HL-60 (cell line): Measurements from ENCODE around the gene SLC25A48.

ENCODE experiments used
- DNase-seq, 2 experiments: peaks; one replicate each; pipeline ENCODE4 v3.0.0-alpha.2; 2010 to 2020; ENCODE audit warnings: low read depth in 1 of 2, low spot score in 1 of 2
- H3K27ac ChIP-seq: fragments of 250-450 bp; sonication (Bioruptor Pico); replicated peaks from 2 replicates; pipeline ENCODE4 v1.5.1; 2020; ENCODE audit warnings: mild to moderate bottlenecking, moderate library complexity
- H3K27me3 ChIP-seq: fragments of 250-450 bp; sonication (Bioruptor Pico); 2 replicates; pipeline ENCODE4 v1.5.1; 2021; ENCODE audit warnings: mild to moderate bottlenecking, moderate library complexity; ENCODE audit not compliant: insufficient read depth, poor library complexity, severe bottlenecking
- H3K4me3 ChIP-seq: replicated peaks from 2 replicates; pipeline ENCODE4 v1.5.1; 2011; ENCODE audit warnings: mild to moderate bottlenecking, control low read depth, low read length; ENCODE audit not compliant: insufficient read depth
- GABPA ChIP-seq: IDR thresholded peaks from 2 replicates; pipeline ENCODE4 v1.6.1; 2012; ENCODE audit warnings: low read depth
- POLR2AphosphoS5 ChIP-seq: IDR thresholded peaks from 2 replicates; pipeline ENCODE4 v1.6.1; 2012; ENCODE audit warnings: low read depth
- SPI1 ChIP-seq: IDR thresholded peaks from 2 replicates; pipeline ENCODE4 v1.6.1; 2012; ENCODE audit warnings: low read depth, mild to moderate bottlenecking, borderline replicate concordance
- TF ChIP-seq, protein P1 (sequence below): IDR thresholded peaks from one replicate; pipeline ENCODE4 v1.5.1; 2011; ENCODE audit warnings: low read length, control low read depth, inconsistent platforms; ENCODE audit not compliant: insufficient read depth
- TF ChIP-seq, protein P2 (sequence below): IDR thresholded peaks from 2 replicates; pipeline ENCODE4 v1.6.1; 2012; ENCODE audit warnings: low read depth; ENCODE audit not compliant: insufficient replicate concordance

SLC25A48 gene

DNA sequence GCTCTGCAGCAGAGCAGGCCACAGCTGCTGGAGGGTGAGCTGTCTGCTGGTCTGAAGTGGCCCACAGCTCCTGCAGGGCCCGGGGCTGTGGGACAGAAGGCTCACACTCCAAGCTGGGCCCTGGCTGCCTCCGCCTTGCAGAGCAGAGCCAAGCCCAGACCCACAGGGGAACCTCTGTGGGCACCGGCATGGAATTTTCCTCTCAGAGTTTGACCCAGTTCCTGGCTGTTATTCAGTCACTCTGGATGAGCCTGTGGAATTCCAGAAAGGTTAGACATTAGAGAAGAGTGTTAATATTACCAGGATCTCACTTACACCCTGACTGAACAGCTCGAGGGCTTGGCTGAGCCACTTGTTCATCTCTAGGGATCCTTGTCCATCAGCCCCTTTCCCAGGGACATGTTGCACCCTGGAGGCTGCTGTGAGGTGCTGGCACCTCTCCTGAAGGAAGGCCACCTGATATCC lies 43.7 kb downstream of the SLC25A48 start:
- H3K4me3 ChIP-seq = no peak overlapping the region
- no peak for TF ChIP-seq SPI1
- no peak for TF ChIP-seq POLR2AphosphoS5
- no peak for TF ChIP-seq GABPA
- TF ChIP-seq, protein P1, sequence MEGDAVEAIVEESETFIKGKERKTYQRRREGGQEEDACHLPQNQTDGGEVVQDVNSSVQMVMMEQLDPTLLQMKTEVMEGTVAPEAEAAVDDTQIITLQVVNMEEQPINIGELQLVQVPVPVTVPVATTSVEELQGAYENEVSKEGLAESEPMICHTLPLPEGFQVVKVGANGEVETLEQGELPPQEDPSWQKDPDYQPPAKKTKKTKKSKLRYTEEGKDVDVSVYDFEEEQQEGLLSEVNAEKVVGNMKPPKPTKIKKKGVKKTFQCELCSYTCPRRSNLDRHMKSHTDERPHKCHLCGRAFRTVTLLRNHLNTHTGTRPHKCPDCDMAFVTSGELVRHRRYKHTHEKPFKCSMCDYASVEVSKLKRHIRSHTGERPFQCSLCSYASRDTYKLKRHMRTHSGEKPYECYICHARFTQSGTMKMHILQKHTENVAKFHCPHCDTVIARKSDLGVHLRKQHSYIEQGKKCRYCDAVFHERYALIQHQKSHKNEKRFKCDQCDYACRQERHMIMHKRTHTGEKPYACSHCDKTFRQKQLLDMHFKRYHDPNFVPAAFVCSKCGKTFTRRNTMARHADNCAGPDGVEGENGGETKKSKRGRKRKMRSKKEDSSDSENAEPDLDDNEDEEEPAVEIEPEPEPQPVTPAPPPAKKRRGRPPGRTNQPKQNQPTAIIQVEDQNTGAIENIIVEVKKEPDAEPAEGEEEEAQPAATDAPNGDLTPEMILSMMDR = no peak
- TF ChIP-seq, protein P2, sequence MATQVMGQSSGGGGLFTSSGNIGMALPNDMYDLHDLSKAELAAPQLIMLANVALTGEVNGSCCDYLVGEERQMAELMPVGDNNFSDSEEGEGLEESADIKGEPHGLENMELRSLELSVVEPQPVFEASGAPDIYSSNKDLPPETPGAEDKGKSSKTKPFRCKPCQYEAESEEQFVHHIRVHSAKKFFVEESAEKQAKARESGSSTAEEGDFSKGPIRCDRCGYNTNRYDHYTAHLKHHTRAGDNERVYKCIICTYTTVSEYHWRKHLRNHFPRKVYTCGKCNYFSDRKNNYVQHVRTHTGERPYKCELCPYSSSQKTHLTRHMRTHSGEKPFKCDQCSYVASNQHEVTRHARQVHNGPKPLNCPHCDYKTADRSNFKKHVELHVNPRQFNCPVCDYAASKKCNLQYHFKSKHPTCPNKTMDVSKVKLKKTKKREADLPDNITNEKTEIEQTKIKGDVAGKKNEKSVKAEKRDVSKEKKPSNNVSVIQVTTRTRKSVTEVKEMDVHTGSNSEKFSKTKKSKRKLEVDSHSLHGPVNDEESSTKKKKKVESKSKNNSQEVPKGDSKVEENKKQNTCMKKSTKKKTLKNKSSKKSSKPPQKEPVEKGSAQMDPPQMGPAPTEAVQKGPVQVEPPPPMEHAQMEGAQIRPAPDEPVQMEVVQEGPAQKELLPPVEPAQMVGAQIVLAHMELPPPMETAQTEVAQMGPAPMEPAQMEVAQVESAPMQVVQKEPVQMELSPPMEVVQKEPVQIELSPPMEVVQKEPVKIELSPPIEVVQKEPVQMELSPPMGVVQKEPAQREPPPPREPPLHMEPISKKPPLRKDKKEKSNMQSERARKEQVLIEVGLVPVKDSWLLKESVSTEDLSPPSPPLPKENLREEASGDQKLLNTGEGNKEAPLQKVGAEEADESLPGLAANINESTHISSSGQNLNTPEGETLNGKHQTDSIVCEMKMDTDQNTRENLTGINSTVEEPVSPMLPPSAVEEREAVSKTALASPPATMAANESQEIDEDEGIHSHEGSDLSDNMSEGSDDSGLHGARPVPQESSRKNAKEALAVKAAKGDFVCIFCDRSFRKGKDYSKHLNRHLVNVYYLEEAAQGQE = no peak
- no peak overlapping the region for H3K27ac ChIP-seq
- no peak for DNase-seq
- no peaks in the 10 kb centered on the region for H3K27me3 ChIP-seq

DNA sequence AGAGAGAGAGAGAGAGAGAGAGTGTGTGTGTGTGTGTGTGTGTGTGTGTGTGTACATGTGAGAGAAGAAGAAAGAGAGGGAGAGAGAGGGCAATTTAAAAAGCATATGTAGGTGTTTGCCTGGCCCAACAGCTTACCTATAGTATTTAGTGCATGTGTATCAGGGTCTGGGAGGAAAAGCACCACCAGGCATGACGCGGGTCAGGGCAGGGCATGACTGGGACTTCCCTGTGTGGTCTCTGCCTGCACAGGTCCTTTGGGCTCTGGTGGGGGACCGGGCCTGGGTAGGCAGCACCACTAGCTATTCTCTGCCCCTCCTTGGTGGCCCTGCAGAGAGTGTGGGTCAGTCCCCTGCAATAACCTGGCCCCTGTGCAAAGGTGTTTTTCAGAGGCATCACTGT lies 45.1 kb downstream of the SLC25A48 start:
- H3K27ac ChIP-seq = no peak overlapping the region
- TF ChIP-seq SPI1 = no peak
- TF ChIP-seq, protein P2 = no peak
- no peak for TF ChIP-seq POLR2AphosphoS5
- no peak for TF ChIP-seq GABPA
- TF ChIP-seq, protein P1 = no peak
- no peak for DNase-seq

DNA sequence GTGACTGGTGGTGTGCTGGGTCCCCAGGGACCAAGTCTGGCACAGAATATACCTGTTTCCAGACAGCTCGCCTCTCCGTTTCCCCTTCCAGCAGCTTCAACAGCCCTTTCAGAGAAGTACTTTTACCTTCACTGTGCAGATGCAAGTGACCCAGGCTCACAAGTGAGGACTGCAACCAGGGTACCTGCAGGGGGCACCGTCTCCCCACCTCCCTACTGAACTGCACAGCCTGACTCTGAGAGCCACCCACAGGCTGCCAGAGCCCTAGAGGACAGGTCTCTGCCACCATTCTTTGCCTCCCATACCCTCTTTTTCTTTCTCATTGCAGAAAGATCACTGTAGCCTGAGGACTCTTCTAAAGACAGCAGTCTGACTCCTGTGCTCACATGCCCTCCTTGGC lies 45.8 kb downstream of the SLC25A48 start:
- Histone ChIP-seq H3K27me3 (no peaks in the 10 kb centered on the region), H3K4me3 (no peak overlapping the region), H3K27ac (no peak overlapping the region)
- TF ChIP-seq, protein P2 = no peak
- TF ChIP-seq GABPA = no peak
- no peak for TF ChIP-seq POLR2AphosphoS5
- no peak for TF ChIP-seq SPI1
- no peak for DNase-seq

More for the DNA sequence above, 45.1 kb downstream of the SLC25A48 start:
- Histone ChIP-seq H3K4me3 (no peak overlapping the region), H3K27me3 (no peaks in the 10 kb centered on the region)
